HepG2 (cell line): ENCODE results near the gene BST1. TPM values are rescaled to one million over a fixed set of nuclear protein-coding genes. Genes with fewer than 3 reads are reported as not detected.

ENCODE experiments used
- ATAC-seq: fragments of 200-7000 bp; cut with Tn5 transposase; 3 replicates; pipeline ENCODE4 v1.9.1; 2020; ENCODE audit warnings: mild to moderate bottlenecking, moderate library complexity
- BruUV-seq: library from RNA; stranded (reverse); fragments of 400-500 nt; replicated peaks from 2 replicates; lab custom pipeline; 2021; lab: Mats Ljungman, UMichigan
- CTCF ChIA-PET: fragments of 300-600 bp; formaldehyde crosslinking; extraction: SDS; loops from one replicate; lab custom pipeline; 2021; ENCODE audit warnings: low total read pairs, inconsistent platforms, low intra/inter-chr PET ratio; lab: Yijun Ruan, JAX
- POLR2A ChIA-PET: fragments of 350-600 bp; sonication (Branson Sonifier 250); formaldehyde crosslinking; loops from one replicate; lab custom pipeline; 2020; ENCODE audit warnings: antibody characterized with exemption, inconsistent platforms; lab: Yijun Ruan, JAX
- DNase-seq: peaks from one replicate; pipeline ENCODE4 v3.0.0-alpha.2; 2015; ENCODE audit warnings: low spot score
- FAIRE-seq: peaks from 3 replicates; lab custom pipeline; 2011; peaks lifted over from hg19 to GRCh38; lab: Jason Lieb, UNC
- H2AFZ ChIP-seq: one replicate; pipeline ENCODE4 v1.6.1; 2011; ENCODE audit warnings: low read length, inconsistent platforms
- H3K27ac ChIP-seq: fragments of 300-600 bp; 3 replicates; pipeline ENCODE4 v1.8.0; 2011; ENCODE audit warnings: mixed run types, mild to moderate bottlenecking, mixed read lengths, low read length, inconsistent platforms; ENCODE audit not compliant: insufficient read depth; ENCODE audit errors: extremely low read length
- H3K27me3 ChIP-seq, 2 experiments: fragments of 200-600 bp in 1 of 2; 2 replicates in 1 of 2; 3 replicates in 1 of 2; pipeline versions ENCODE4 v1.6.0 to v1.8.0; 2011; ENCODE audit warnings: low read length in 2 of 2, mild to moderate bottlenecking in 2 of 2, moderate library complexity in 2 of 2, inconsistent platforms in 1 of 2; ENCODE audit not compliant: insufficient read depth in 2 of 2, control insufficient read depth in 1 of 2
- H3K36me3 ChIP-seq, 2 experiments: fragments of 200-600 bp in 1 of 2; replicated peaks in 1 of 2; 2 replicates in 1 of 2; 3 replicates in 1 of 2; pipeline versions ENCODE4 v1.5.1 to v1.8.0; 2011; ENCODE audit warnings: low read length in 2 of 2, inconsistent platforms in 1 of 2; ENCODE audit not compliant: insufficient read depth in 2 of 2, control insufficient read depth in 1 of 2
- H3K4me1 ChIP-seq: 2 replicates; pipeline ENCODE4 v1.5.1; 2012; ENCODE audit warnings: low read length, inconsistent platforms; ENCODE audit not compliant: insufficient read depth
- H3K4me2 ChIP-seq: 2 replicates; pipeline ENCODE4 v1.6.0; 2011; ENCODE audit warnings: low read depth, low read length, inconsistent platforms
- H3K4me3 ChIP-seq, 3 experiments: fragments of 200-600 bp in 1 of 3; sonication (generic), shearing (Covaris generic) in 1 of 3; replicated peaks in 1 of 3; 2 replicates each; pipeline ENCODE4 v1.5.1; 2011 to 2016; ENCODE audit warnings: low read length in 3 of 3, inconsistent platforms in 2 of 3, low read depth in 2 of 3, mild to moderate bottlenecking in 2 of 3, control low read depth in 1 of 3, mixed read lengths in 1 of 3; ENCODE audit not compliant: insufficient read depth in 1 of 3
- H3K79me2 ChIP-seq: one replicate; pipeline ENCODE4 v1.6.1; 2011; ENCODE audit warnings: low read length, inconsistent platforms; ENCODE audit not compliant: insufficient read depth
- H3K9ac ChIP-seq: 2 replicates; pipeline ENCODE4 v1.6.0; 2011; ENCODE audit warnings: mild to moderate bottlenecking, low read depth, low read length, inconsistent platforms; ENCODE audit not compliant: insufficient read depth
- H3K9me3 ChIP-seq: 2 replicates; pipeline ENCODE4 v1.5.1; 2012; ENCODE audit warnings: mild to moderate bottlenecking, low read length
- H4K20me1 ChIP-seq: 2 replicates; pipeline ENCODE4 v1.6.0; 2011; ENCODE audit warnings: inconsistent platforms, mild to moderate bottlenecking, low read length, moderate library complexity; ENCODE audit not compliant: insufficient read depth
- EEA1 ChIP-seq: sonication (generic); formaldehyde crosslinking; IDR thresholded peaks from 2 replicates; pipeline ENCODE4 v1.5.1; 2020; ENCODE audit warnings: mild to moderate bottlenecking, missing genetic modification reagents, borderline replicate concordance
- IKZF4 ChIP-seq: sonication (generic); formaldehyde crosslinking; IDR thresholded peaks from 2 replicates; pipeline ENCODE4 v1.5.1; 2020; ENCODE audit warnings: borderline replicate concordance, mild to moderate bottlenecking, low read depth, missing genetic modification reagents; ENCODE audit errors: not compliant biosample characterization
- NCOA1 ChIP-seq: sonication (generic); formaldehyde crosslinking; IDR thresholded peaks from 2 replicates; pipeline ENCODE4 v1.9.0; 2021; ENCODE audit warnings: missing genetic modification reagents
- NFKBIZ ChIP-seq: IDR thresholded peaks from 2 replicates; pipeline ENCODE4 v1.6.1; 2018; ENCODE audit warnings: missing genetic modification reagents, missing compliant biosample characterization
- PCBP2 ChIP-seq: fragments of 200-400 bp; formaldehyde crosslinking; optimal IDR thresholded peaks from 2 replicates; pipeline ENCODE3; 2018; ENCODE audit warnings: low read length, low read depth; ENCODE audit not compliant: poor library complexity, severe bottlenecking
- ZNF24 ChIP-seq: fragments of 450-650 bp; IDR thresholded peaks from 2 replicates; pipeline ENCODE4 v1.6.1; 2017; ENCODE audit warnings: antibody characterized with exemption, mild to moderate bottlenecking
- ZNF891 ChIP-seq: sonication (generic); formaldehyde crosslinking; IDR thresholded peaks from 2 replicates; pipeline ENCODE4 v1.5.0; 2020; ENCODE audit warnings: mild to moderate bottlenecking, missing genetic modification reagents
- WGBS: methylation state at CpG from one replicate; pipeline ENCODE4 v1.1.6; 2017; ENCODE audit warnings: low lambda C conversion rate; 5-methylcytosine and 5-hydroxymethylcytosine counted together
- in situ Hi-C: cut with HindIII; loops from 2 replicates; pipeline ENCODE4 v1.10.0; 2017; ENCODE audit warnings: low pct_unique_long_range_greater_than_20kb; ENCODE audit not compliant: extremely low pct_ligation_motif_present
- intact Hi-C: fragments of 100-400 bp; cut with micrococcal nuclease; formaldehyde crosslinking; loops from one replicate; pipeline ENCODE4 v1.10.0; 2022; ENCODE audit not compliant: unreplicated experiment
- polyA plus RNA-seq, 8 experiments: library from polyadenylated mRNA; depleted of rRNA in 3 of 8; stranded (reverse) in 7 of 8; unstranded in 1 of 8; fragments of >200 nt; fragmentation: Illumina TruSeq in 4 of 8; extraction: Trizol in 4 of 8; gene quantifications; 2 replicates each; pipeline versions ENCODE4 v1.2.1 to v1.2.3, GENCODE V29; 2011 to 2016; ENCODE audit warnings: low read depth in 4 of 8, missing spikeins in 1 of 8, mixed read lengths in 1 of 8; ENCODE audit not compliant: insufficient read depth in 1 of 8
- total RNA-seq, 5 experiments: library from RNA; depleted of rRNA; stranded (reverse); fragments of >200 nt; fragmentation: Illumina TruSeq; extraction: Trizol; gene quantifications; 2 replicates each; pipeline ENCODE4 v1.2.3, GENCODE V29; 2016; ENCODE audit warnings: low read depth in 1 of 5
- TF ChIP-seq, protein P1 (sequence below): sonication (generic); formaldehyde crosslinking; IDR thresholded peaks from 2 replicates; pipeline ENCODE4 v1.4.0; 2020; ENCODE audit warnings: low read depth, mild to moderate bottlenecking, missing genetic modification reagents
- TF ChIP-seq, protein P2 (sequence below): sonication (generic); formaldehyde crosslinking; IDR thresholded peaks from 2 replicates; pipeline ENCODE4 v1.4.0; 2020; ENCODE audit warnings: missing genetic modification reagents
- TF ChIP-seq, protein P3 (sequence below): sonication (generic); formaldehyde crosslinking; IDR thresholded peaks from 2 replicates; pipeline ENCODE4 v1.4.0; 2020; ENCODE audit warnings: missing genetic modification reagents, mild to moderate bottlenecking, borderline replicate concordance
- TF ChIP-seq, protein P4 (sequence below): fragments of 450-650 bp; IDR thresholded peaks from 2 replicates; pipeline ENCODE4 v1.6.1; 2017

BST1 gene
- total and polyA plus RNA-seq, 2 of the 13 experiments (the other 11 are each of a cell fraction or from before 2014, with no cell fraction given): 0.09 to 0.49 TPM

DNA sequence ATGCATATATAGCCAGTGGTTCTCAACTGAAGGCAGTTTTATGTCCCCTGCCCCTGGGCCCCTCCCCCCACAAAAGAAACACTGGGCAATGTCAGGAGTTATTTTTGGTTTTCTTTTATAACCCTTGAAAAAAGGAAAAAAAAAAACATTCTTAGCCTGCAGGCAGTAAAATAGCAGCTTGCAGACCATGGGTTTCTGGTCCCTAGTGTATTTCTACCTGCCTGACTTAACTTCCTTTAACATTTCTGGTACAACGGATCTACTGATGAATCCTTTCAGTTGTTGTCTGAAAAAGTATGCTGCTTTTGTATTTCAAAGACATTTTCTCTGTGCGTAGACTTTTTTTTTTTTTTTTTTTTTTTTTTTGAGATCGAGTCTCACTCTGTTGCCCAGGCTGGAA, 32.3 kb upstream of the BST1 start (continued):
- TF ChIP-seq, protein P1, sequence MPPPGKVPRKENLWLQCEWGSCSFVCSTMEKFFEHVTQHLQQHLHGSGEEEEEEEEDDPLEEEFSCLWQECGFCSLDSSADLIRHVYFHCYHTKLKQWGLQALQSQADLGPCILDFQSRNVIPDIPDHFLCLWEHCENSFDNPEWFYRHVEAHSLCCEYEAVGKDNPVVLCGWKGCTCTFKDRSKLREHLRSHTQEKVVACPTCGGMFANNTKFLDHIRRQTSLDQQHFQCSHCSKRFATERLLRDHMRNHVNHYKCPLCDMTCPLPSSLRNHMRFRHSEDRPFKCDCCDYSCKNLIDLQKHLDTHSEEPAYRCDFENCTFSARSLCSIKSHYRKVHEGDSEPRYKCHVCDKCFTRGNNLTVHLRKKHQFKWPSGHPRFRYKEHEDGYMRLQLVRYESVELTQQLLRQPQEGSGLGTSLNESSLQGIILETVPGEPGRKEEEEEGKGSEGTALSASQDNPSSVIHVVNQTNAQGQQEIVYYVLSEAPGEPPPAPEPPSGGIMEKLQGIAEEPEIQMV (CRISPR knock-in tag): no peak

DNA sequence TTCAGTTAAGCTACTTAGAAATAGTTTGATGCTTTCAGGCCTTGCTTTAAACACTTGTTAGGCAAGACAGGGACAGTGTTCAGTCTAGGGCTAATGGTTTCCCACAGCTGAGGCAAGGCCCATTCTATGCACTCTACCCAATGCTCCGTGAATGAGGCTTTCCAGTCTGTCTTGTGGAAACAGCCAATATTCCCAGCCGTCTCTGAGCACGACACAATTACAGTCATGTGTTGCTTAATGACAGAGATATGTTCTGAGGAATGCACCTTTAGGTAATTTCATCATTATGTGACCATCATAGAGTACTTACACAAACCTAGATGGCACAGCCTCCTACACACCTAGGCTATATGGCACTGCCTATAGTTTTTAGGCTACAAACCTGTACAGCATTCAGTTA, 30.8 kb upstream of the BST1 start:
- H3K9ac ChIP-seq: no peak overlapping the region
- DNase-seq (no peak), ATAC-seq (no peak), FAIRE-seq (no peak)
- H3K36me3 ChIP-seq: peaks cover 0 to 2% of the 10 kb centered on the region in 2 experiments; a peak in 2 of 5 replicates
- no TSS peak for BruUV-seq
- no peaks in the 10 kb centered on the region for H4K20me1 ChIP-seq
- H3K9me3 ChIP-seq: no peaks in the 10 kb centered on the region
- peaks cover 29% of the 10 kb centered on the region for H3K4me1 ChIP-seq
- intact Hi-C loops: no loop called here
- H3K4me2 ChIP-seq: no peak overlapping the region
- peaks cover 35% of the 10 kb centered on the region for H3K79me2 ChIP-seq
- H3K4me3 ChIP-seq: no peak overlapping the region
- in situ Hi-C loops: loop anchor here (25.0 kb wide), 1 partner anchor 660 kb away; the partner anchor contains the start of gene CPEB2
- no peak overlapping the region for H3K27ac ChIP-seq
- H2AFZ ChIP-seq: no peak overlapping the region
- POLR2A ChIA-PET: no interaction called here
- 97% methylated on average over 3 of the region's 3 CpGs for WGBS
- H3K27me3 ChIP-seq: no peaks in the 10 kb centered on the region
- CTCF ChIA-PET: no interaction called here
- TF ChIP-seq IKZF4 (CRISPR knock-in tag) (no peak), ZNF24 (no peak), EEA1 (CRISPR knock-in tag) (no peak), NFKBIZ (CRISPR knock-in tag) (no peak), PCBP2 (no peak), NCOA1 (CRISPR knock-in tag) (no peak), ZNF891 (no peak)
- TF ChIP-seq, protein P2, sequence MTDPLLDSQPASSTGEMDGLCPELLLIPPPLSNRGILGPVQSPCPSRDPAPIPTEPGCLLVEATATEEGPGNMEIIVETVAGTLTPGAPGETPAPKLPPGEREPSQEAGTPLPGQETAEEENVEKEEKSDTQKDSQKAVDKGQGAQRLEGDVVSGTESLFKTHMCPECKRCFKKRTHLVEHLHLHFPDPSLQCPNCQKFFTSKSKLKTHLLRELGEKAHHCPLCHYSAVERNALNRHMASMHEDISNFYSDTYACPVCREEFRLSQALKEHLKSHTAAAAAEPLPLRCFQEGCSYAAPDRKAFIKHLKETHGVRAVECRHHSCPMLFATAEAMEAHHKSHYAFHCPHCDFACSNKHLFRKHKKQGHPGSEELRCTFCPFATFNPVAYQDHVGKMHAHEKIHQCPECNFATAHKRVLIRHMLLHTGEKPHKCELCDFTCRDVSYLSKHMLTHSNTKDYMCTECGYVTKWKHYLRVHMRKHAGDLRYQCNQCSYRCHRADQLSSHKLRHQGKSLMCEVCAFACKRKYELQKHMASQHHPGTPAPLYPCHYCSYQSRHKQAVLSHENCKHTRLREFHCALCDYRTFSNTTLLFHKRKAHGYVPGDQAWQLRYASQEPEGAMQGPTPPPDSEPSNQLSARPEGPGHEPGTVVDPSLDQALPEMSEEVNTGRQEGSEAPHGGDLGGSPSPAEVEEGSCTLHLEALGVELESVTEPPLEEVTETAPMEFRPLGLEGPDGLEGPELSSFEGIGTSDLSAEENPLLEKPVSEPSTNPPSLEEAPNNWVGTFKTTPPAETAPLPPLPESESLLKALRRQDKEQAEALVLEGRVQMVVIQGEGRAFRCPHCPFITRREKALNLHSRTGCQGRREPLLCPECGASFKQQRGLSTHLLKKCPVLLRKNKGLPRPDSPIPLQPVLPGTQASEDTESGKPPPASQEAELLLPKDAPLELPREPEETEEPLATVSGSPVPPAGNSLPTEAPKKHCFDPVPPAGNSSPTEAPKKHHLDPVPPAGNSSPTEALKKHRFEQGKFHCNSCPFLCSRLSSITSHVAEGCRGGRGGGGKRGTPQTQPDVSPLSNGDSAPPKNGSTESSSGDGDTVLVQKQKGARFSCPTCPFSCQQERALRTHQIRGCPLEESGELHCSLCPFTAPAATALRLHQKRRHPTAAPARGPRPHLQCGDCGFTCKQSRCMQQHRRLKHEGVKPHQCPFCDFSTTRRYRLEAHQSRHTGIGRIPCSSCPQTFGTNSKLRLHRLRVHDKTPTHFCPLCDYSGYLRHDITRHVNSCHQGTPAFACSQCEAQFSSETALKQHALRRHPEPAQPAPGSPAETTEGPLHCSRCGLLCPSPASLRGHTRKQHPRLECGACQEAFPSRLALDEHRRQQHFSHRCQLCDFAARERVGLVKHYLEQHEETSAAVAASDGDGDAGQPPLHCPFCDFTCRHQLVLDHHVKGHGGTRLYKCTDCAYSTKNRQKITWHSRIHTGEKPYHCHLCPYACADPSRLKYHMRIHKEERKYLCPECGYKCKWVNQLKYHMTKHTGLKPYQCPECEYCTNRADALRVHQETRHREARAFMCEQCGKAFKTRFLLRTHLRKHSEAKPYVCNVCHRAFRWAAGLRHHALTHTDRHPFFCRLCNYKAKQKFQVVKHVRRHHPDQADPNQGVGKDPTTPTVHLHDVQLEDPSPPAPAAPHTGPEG: no peak
- TF ChIP-seq, protein P3, sequence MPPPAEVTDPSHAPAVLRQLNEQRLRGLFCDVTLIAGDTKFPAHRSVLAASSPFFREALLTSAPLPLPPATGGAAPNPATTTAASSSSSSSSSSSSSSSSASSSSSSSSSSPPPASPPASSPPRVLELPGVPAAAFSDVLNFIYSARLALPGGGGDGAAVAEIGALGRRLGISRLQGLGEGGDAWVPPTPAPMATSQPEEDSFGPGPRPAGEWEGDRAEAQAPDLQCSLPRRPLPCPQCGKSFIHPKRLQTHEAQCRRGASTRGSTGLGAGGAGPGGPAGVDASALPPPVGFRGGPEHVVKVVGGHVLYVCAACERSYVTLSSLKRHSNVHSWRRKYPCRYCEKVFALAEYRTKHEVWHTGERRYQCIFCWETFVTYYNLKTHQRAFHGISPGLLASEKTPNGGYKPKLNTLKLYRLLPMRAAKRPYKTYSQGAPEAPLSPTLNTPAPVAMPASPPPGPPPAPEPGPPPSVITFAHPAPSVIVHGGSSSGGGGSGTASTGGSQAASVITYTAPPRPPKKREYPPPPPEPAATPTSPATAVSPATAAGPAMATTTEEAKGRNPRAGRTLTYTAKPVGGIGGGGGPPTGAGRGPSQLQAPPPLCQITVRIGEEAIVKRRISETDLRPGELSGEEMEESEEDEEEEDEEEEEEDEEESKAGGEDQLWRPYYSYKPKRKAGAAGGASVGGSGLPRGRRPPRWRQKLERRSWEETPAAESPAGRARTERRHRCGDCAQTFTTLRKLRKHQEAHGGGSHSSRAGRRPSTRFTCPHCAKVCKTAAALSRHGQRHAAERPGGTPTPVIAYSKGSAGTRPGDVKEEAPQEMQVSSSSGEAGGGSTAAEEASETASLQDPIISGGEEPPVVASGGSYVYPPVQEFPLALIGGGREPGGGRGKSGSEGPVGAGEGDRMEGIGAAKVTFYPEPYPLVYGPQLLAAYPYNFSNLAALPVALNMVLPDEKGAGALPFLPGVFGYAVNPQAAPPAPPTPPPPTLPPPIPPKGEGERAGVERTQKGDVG: no peak
- TF ChIP-seq, protein P4, sequence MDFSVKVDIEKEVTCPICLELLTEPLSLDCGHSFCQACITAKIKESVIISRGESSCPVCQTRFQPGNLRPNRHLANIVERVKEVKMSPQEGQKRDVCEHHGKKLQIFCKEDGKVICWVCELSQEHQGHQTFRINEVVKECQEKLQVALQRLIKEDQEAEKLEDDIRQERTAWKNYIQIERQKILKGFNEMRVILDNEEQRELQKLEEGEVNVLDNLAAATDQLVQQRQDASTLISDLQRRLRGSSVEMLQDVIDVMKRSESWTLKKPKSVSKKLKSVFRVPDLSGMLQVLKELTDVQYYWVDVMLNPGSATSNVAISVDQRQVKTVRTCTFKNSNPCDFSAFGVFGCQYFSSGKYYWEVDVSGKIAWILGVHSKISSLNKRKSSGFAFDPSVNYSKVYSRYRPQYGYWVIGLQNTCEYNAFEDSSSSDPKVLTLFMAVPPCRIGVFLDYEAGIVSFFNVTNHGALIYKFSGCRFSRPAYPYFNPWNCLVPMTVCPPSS: no peak
